Measurements from ENCODE around the gene TTC14.
"Not testable (repeated sequence)": the region's sequence is repeated elsewhere in the genome, so short reads cannot be mapped to it uniquely, and the experiment has no call there.

Gene TTC14

GRCh38 chr3:180601688-180602666 is at the start of gene TTC14:
TSS of gene TTC14 (plus strand) at chr3:180602163. CDS start at chr3:180602262, 99 bp downstream.
- DNase-seq = peak; percentile 94

GRCh38 chr3:180563406-180563805 is 38.6 kb upstream of the TTC14 start:
- DNase-seq = no peak

GRCh38 chr3:180564676-180565075 is 37.3 kb upstream of the TTC14 start:
- no peak for DNase-seq

- no peak for DNase-seq
Measured at GRCh38 chr3:180570238-180570637, 31.7 kb upstream of the TTC14 start.

GRCh38 chr3:180571831-180572598 is 29.9 kb upstream of the TTC14 start:
- no peak for DNase-seq

- DNase-seq = no peak
Measured at GRCh38 chr3:180575571-180575970, 26.4 kb upstream of the TTC14 start.

- no peak for DNase-seq
Measured at GRCh38 chr3:180580934-180581333, 21.0 kb upstream of the TTC14 start.

- no peak for DNase-seq
Measured at GRCh38 chr3:180590396-180590795, 11.6 kb upstream of the TTC14 start.

- not testable (repeated sequence) for DNase-seq
Measured at GRCh38 chr3:180593631-180594030, 8.3 kb upstream of the TTC14 start.

GRCh38 chr3:180594631-180595558 is 7.1 kb upstream of the TTC14 start:
- no peak for DNase-seq

GRCh38 chr3:180595559-180595935 is 6.4 kb upstream of the TTC14 start:
- no peak for DNase-seq

GRCh38 chr3:180600473-180600872 is 1.5 kb upstream of the TTC14 start:
- DNase-seq = no peak

- no peak for DNase-seq
Measured at GRCh38 chr3:180611006-180611405, 9.0 kb downstream of the TTC14 start.

- DNase-seq = no peak
Measured at GRCh38 chr3:180612364-180612763, 10.4 kb downstream of the TTC14 start.

GRCh38 chr3:180615954-180616353 is 14.0 kb downstream of the TTC14 start:
- DNase-seq = no peak

- DNase-seq = no peak
Measured at GRCh38 chr3:180617049-180617448, 15.1 kb downstream of the TTC14 start.

GRCh38 chr3:180618563-180618962 is 16.6 kb downstream of the TTC14 start:
- not testable (repeated sequence) for DNase-seq

GRCh38 chr3:180619723-180620122 is 17.8 kb downstream of the TTC14 start:
- no peak for DNase-seq

- no peak for DNase-seq
Measured at GRCh38 chr3:180624714-180625113, 22.8 kb downstream of the TTC14 start.

GRCh38 chr3:180626844-180627243 is 24.9 kb downstream of the TTC14 start:
- no peak for DNase-seq

GRCh38 chr3:180630371-180630770 is 28.4 kb downstream of the TTC14 start:
- DNase-seq = no peak

- DNase-seq = no peak
Measured at GRCh38 chr3:180631317-180631716, 29.4 kb downstream of the TTC14 start.

GRCh38 chr3:180633722-180634121 is 31.8 kb downstream of the TTC14 start:
- DNase-seq = no peak

Measured in GOT3 (cell line).